GM21381 (cell line): ENCODE results near the gene TRPC4AP.

Experiments
- ATAC-seq: cut with Tn5 transposase; IDR thresholded peaks from one replicate; pipeline ENCODE4 v1.9.1; 2021; ENCODE audit warnings: mild to moderate bottlenecking, moderate library complexity; ENCODE audit not compliant: unreplicated experiment

TRPC4AP gene

DNA sequence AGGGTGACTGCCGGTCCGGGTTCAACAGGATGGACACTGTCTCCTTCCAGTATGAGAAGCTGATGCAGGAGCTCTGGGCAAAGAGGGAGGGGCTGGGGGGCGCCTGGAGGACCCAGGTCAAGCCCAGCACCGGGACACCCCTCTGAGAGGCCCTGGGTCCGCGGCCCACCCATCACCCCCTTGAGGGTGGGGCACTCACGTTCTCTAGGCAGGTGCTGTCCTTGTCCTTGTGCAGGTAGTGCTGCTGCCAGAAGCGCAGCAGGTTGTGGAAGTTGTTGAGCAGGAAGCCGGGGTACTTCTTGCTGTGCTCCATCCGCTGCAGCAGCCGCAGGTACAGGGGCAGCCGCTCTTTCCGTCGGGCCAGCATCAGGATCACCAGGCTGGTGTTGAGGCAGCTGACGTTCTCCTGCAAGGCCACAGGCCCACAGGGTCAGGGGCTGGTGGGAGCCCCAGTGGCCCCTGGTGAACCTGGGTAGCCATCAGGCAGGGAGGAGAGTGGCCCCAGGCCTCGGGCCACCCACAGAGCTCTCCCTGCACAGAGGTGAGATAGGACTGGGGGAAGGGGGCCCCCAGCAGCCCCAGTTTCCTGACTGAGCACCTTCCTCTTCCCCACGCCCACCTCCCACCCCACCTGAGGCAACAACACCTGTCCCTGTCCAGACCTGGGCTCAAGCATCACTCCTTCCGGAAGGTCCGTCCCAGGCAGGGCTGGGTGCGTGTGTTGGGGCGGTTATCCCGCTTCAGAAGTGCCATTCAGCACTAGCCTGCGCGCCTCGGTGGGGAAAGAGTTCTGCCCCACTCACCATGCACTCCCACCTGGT lies 89.2 kb downstream of the TRPC4AP start:
- ATAC-seq, result no peak

DNA sequence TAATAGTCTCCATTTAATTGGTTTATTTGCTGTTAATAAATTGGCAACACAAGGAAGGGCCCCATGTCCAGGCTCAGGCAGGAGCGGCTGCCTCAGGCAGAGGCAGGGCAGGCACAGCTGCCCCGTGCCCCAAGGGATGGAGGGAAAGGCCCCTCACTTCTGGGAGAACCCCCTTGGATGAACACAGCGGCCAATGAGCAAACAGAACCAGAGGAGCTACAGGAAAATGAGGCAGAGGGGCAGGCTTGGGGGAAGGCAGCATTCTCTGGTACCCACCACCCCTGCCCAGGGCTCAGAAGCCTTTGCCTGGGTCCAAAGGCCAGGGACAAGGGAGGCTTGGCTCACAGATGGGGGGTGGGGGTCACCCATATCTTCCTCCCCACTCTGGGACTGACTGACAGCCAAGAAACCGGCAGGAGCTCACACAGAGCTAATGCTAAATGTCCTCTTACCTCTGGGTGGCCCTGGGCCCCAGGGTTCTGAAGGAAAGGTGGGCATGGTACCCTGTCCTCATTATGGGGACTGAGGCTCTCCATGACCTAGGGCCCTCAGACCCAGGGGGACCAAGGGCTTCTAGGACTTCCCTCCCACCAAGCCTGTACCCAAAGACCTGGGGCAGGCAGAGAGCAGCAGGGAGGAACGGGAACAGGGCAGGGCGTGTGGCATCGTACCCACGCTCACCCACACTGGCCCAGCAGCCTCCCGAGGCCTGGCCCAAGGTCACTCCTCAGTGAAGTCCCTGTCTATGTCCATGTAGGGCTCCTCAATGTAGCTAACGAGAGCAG lies 90.0 kb downstream of the TRPC4AP start:
- no peak for ATAC-seq

DNA sequence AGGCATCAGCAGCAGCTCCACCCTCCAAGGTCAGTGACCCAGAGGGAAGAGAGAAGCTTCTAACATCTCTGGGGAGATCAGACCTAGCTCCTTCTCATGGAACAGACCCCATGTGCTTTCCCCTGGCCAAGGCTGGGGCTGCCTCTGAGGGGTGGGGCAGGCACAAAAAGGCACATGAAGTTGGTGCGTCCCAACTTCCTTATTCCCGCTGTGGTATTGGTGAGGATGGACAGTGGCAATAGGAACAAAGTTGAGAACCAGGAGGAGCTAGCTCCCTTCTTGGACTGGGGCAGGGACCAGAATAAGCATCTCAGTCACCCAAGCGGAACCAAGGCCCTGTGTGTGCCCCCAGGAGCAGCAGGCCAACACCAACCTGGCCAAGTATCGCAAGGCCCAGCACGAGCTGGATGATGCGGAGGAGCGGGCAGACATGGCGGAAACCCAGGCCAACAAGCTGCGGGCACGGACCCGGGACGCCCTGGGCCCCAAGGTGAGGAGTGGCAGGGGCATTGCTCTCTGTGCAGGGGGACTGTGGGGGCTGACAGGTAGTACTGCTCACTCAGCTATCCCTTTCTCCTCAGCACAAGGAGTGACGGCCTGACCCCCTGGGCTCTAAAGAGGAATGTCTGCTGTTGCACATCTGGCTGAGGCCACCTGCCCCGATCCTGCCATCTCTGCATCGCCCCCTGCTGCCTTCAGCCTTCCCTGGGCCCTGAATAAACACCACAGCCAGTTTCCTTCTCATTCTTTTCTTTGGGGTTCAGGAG lies 90.8 kb downstream of the TRPC4AP start:
- ATAC-seq, result no peak

DNA sequence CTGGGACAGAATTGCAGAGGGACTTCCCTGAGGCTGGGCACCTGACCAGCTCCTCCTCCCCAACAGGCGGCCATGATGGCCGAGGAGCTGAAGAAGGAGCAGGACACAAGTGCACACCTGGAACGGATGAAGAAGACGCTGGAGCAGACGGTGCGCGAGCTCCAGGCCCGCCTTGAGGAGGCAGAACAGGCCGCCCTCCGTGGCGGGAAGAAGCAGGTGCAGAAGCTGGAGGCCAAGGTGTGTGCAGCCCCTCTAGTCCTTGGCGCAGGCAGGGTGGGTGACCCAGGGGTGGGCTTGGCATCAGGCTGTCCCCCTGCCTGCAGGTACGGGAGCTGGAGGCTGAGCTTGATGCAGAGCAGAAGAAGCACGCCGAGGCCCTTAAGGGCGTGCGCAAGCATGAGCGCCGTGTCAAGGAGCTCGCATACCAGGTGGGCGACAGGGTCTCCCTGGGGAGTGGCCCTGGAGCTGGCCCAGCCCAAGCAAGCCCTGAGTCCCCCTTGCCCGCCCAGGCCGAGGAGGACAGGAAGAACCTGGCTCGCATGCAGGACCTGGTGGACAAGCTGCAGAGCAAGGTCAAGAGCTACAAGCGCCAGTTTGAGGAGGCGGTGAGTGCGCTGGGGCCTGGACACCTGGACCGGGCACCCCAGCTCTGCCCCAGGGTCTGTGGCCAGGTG lies 91.5 kb downstream of the TRPC4AP start:
- ATAC-seq, result no peak

DNA sequence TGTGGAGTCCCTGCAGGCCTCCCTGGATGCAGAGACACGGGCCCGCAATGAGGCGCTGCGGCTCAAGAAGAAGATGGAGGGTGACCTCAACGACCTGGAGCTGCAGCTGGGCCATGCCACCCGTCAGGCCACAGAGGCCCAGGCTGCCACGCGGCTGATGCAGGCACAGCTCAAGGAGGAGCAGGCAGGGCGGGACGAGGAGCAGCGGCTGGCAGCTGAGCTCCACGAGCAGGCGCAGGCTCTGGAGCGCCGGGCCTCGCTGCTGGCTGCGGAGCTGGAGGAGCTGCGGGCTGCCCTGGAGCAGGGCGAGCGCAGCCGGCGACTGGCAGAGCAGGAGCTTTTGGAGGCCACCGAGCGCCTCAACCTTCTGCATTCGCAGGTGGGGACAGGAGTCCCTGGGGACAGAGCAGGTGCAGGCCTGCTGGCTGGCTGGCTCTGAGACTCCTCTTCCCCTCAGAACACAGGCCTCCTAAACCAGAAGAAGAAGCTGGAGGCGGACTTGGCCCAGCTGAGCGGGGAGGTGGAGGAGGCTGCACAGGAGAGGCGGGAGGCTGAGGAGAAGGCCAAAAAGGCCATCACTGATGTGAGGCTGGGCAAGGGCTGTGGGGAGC lies 92.2 kb downstream of the TRPC4AP start:
- ATAC-seq, result no peak

DNA sequence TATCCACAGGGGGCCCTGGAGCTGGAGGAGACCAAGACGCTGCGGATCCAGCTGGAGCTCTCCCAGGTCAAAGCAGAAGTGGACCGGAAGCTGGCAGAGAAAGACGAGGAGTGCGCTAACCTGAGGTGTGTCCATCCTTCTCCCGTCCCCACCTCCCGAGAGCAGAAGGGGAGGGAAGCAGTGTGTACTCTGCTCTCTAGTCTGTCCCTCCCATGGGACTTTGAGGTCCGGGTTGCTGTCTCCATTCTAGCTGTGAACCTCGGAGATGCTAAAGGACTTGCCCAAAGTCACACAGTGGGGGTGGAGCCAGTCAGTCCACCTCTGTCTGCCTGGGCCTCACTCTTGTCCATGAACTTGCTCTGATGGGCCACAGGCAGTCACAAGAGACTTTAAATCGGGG lies 92.8 kb downstream of the TRPC4AP start:
- no peak for ATAC-seq

DNA sequence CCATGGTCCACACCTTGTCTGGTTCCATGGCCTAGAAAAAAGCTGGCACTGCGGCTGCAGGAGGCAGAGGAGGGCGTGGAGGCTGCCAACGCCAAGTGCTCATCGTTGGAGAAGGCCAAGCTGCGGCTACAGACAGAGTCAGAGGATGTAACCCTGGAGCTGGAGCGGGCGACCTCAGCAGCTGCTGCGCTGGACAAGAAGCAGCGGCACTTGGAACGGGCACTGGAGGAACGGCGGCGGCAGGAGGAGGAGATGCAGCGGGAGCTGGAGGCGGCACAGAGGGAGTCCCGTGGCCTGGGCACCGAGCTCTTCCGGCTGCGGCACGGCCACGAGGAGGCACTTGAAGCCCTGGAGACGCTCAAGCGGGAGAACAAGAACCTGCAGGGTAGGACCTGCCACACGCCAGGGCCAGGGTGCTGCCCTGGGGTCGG lies 93.6 kb downstream of the TRPC4AP start:
- ATAC-seq, result no peak

DNA sequence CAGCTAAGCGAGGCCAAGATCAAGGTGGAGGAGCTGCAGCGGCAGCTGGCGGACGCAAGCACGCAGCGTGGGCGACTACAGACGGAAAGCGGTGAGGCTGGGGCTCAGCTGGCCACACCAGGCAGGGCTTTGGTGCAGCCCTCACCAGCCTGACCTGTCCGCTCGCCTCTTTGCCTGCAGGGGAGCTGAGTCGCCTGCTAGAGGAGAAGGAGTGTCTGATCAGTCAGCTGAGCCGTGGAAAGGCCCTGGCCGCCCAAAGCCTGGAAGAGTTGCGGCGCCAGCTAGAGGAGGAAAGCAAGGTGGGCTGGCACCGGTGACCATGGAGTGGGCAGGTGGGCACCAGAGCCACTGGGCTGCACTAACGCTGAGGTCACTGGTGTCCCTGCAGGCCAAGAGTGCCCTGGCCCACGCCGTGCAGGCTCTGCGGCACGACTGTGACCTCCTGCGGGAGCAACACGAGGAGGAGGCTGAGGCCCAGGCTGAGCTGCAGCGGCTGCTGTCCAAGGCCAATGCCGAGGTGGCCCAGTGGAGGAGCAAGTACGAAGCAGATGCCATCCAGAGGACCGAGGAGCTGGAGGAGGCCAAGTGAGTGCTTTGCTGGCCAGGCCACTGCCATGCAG lies 94.2 kb downstream of the TRPC4AP start:
- ATAC-seq, result no peak

DNA sequence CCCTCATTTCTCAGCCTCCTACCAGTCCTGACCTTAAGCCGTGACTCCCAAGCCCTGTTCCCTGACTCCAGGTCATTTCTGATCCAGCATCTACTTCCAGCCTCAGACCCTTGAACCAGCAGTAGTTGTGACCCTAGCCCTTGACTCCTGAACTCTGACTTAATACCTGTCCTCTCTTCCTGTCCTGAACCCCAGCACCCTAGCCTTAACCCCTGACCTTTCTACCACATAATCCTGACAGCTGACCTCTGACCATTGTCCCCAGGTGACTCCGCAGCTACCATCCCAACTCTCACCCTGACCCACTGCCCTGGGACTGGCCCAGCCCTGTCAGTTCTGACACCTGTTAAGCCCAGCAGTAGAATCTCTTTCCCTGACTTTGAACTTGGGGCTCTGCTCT lies 94.8 kb downstream of the TRPC4AP start:
- no peak for ATAC-seq

DNA sequence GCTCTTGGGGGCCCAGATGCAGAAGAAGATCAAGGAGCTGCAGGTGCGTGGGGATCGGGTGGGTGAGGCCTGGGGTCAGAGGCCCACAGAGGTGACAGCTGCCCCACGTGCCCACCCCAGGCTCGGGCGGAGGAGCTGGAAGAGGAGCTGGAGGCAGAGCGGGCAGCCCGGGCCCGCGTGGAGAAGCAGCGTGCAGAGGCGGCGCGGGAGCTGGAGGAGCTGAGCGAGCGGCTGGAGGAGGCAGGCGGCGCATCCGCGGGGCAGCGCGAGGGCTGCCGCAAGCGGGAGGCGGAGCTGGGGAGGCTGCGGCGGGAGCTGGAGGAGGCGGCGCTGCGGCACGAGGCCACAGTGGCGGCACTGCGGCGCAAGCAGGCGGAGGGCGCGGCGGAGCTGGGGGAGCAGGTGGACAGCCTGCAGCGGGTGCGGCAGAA lies 95.5 kb downstream of the TRPC4AP start:
- ATAC-seq, result no peak

DNA sequence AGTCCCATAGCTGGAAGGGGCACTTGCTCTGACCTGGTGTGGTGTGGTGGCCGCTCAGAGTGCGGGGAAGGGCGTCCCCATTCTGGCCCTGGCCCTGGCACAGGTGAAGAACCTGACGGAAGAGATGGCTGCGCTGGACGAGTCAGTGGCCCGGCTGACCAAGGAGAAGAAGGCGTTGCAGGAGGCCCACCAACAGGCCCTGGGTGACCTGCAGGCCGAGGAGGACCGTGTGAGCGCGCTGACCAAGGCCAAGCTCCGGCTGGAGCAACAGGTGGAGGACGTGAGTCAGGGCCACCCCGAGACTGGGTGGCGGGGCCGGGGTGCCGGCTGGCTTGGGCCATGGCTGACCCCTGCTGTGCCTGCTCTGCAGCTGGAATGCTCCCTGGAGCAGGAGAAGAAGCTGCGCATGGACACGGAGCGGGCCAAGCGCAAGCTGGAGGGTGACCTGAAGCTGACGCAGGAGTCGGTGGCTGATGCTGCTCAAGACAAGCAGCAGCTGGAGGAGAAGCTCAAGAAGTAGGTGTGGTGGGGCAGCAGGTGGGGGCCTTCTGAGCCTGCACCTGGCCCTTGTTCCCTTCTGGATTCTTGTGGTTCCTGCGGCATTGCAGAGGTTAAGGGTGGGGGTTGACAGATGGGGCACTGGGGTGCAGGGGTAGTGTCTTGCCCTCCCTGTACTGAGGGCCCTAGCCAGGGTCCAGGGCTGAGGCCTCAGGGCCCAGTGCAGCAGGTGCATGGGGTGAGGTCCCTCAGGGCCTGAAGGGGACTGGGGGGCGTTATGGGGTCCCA lies 96.2 kb downstream of the TRPC4AP start:
- ATAC-seq, result no peak

DNA sequence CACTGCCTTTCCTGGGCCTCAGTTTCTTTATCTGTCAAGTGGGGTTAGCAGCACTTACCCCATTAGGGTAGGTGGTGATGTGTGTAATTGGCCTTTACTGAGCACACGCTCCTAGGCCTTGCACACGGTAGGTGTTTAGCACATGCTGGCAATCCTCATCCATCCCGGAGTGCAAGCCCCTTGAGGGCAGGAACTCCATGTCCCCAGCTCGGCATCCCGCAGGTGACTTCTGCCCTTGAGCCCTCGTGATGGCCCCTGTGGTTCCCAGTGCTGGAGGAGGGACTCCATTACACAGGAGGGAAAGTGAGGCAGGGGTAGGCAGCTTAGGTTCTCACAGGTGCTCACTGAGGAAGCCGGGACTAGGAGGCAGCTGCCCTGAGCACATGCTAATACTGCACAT lies 96.9 kb downstream of the TRPC4AP start:
- ATAC-seq, result no peak

DNA sequence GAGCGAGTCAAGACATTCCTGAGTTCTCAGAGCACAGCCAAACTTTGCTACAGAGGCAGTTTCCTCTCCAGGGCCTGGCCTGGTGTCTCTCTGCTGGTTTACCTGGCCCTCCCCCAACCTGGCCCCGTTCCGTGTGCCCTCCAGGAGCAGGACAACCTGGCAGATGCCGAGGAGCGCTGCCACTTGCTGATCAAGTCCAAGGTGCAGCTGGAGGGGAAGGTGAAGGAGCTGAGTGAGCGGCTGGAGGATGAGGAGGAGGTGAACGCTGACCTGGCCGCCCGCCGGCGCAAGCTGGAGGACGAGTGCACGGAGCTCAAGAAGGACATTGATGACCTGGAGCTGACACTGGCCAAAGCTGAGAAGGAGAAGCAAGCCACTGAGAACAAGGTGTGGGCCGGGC lies 97.4 kb downstream of the TRPC4AP start:
- ATAC-seq, result no peak

DNA sequence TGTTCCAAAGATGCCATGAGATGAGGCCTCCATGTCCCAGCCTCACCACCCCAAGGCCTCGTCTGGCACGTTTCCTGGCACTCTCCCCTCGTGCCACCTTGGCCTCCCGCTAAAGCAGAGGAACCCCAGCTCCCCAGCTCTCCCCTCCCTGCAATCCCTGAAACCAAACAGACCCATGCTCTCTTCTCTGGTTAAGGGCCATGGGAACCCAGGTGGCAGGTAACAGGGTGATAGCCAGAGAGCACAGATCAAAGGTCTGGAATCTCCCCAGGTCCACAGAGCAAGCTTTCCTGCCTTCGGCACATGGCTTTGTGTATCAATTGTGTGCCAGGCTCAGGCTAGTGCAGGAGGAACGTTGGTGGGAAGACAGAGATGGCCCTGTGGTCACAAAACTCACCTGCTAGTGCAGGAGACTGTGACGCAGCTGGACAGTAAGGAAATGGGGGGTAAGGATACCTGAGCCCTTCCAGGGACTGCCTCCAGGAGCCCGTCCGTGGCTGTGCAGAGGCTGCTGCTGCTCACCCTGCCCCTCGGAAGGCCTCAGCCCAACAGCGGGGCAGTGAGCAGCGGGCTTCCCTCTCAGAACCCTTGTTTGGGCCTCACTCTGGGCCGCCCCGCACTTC lies 98.0 kb downstream of the TRPC4AP start:
- no peak for ATAC-seq

DNA sequence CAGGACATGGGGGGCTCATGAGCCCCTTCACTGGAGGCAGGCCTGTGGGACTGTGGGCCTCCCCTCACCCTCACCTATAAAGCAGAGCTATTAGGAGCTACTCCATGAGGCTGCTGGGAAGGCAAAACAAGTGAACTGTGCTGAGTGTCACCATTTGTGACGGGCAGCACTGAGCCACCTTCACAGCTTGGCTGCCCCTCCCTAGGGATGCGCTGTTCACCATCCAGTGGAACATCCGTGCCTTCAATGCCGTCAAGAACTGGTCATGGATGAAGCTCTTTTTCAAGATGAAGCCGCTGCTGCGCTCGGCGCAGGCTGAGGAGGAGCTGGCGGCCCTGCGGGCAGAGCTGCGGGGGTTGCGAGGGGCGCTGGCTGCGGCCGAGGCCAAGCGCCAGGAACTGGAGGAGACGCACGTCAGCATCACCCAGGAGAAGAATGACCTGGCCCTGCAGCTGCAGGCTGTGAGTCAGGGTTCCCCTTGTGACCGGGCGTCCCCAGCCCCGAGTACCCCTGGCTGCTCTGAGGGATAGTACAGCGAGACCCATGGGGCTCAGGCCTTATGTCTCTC lies 98.6 kb downstream of the TRPC4AP start:
- ATAC-seq, result no peak

DNA sequence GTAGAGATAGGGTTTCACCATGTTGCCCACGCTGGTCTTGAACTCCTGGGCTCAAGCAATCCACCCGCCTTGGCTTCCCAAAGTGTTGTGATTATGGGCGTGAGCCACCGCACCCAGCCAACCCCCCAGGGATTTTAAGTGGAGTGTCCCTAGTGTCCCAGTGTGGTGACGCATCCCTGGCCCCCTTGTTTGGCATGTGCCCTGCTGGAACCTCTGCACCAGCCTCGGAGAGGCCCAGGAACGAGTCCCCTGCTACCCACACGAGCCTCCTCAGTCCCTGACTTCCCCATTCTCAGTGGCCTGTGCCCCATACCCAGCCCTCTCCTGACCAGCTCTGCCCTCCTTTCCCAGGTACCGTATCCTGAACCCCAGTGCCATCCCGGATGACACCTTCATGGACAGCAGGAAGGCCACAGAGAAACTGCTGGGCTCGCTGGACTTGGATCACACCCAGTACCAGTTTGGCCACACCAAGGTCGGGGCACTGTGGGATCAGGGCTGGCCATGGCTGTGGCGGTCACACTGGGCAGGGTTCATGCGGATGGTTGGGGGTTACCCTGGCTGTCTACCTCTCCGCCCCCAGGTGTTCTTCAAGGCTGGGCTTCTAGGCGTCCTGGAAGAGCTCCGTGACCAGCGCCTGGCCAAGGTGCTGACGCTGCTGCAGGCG lies 99.7 kb downstream of the TRPC4AP start:
- no peak for ATAC-seq

DNA sequence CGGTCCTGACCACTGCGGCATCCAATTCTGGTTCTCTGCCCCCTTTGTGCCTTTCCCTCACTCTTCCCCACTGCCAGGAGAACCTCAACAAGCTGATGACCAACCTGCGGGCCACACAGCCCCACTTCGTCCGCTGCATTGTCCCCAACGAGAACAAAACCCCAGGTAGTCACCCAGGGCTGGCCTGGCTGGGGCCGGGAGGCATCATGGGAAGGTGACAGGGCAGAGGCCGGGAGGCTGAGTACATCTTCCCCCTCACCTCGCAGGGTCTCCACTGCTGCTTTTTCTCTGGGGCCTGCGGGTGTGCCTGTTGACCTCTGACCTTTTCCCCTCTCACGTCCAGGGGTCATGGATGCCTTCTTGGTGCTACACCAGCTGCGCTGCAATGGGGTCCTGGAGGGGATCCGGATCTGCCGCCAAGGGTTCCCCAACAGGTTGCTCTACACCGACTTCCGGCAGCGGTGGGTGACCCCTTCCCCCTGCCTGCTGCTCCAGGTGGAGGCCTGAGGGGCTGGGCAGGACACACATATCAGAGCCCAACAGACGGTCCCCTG lies 101.9 kb downstream of the TRPC4AP start:
- ATAC-seq, result no peak

DNA sequence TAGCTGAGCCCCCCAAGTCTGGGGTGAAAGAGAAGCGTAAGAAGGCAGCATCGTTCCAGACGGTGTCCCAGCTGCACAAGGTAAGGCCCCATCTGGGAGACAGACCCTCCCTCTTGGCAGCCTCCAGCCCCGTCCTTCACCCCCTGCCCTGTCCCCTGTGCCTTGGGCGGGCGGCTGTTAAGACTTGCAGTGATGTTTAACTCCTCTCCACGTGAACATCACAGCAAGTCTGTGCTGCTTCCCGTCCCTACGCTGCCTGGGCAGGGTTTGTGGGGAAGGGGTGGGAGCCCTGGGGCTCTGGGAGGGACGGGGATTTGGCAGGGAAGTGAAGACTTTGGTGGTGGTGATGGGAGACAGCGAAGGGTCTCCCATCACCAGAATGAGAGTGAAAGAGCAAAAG lies 102.4 kb downstream of the TRPC4AP start:
- ATAC-seq, result no peak
